Kidney capillary endothelial cell (primary cell): ENCODE measurements around the gene SRGN.
"Not testable (repeated sequence)": the region's sequence is repeated elsewhere in the genome, so short reads cannot be mapped to it uniquely, and the experiment has no call there.

ENCODE experiments used
- DNase-seq: peaks from one replicate; pipeline ENCODE4 v3.0.0-alpha.2; 2018; ENCODE audit warnings: low spot score

SRGN gene

GRCh38 chr10:69141304-69141703 is 53.4 kb downstream of the SRGN start:
- no peak for DNase-seq

- not testable (repeated sequence) for DNase-seq
These were observed 54.2 kb downstream of the SRGN start for GRCh38 chr10:69142074-69142473.

- no peak for DNase-seq
These were observed 55.1 kb downstream of the SRGN start for GRCh38 chr10:69142983-69143382.

GRCh38 chr10:69145329-69145728 is 57.4 kb downstream of the SRGN start:
- no peak for DNase-seq

GRCh38 chr10:69145864-69146263 is 58.0 kb downstream of the SRGN start:
- DNase-seq = no peak

- no peak for DNase-seq
These were observed 58.9 kb downstream of the SRGN start for GRCh38 chr10:69146759-69147158.

- no peak for DNase-seq
These were observed 64.1 kb downstream of the SRGN start for GRCh38 chr10:69151984-69152383.

GRCh38 chr10:69153227-69153626 is 65.3 kb downstream of the SRGN start:
- no peak for DNase-seq
